PC-9 (cell line): ENCODE measurements around the gene TMUB2.

ENCODE experiments used
- CTCF ChIP-seq: fragments of 200-600 bp; sonication (generic); conservative IDR thresholded peaks from 2 replicates; pipeline ENCODE4 v1.6.1; 2017; ENCODE audit warnings: mixed run types, antibody characterized with exemption, mild to moderate bottlenecking, moderate library complexity
- EZH2 ChIP-seq: fragments of 200-600 bp; sonication (generic); IDR thresholded peaks from 2 replicates; pipeline ENCODE4 v1.8.0; 2017; ENCODE audit warnings: antibody characterized with exemption, low read depth

GRCh38 chr17:44164476-44164875 lies 22.3 kb upstream of the TMUB2 start:
- no peak for TF ChIP-seq CTCF
- TF ChIP-seq EZH2 = no peak
